ENCODE data around the gene ZGPAT. TPM values are rescaled to one million over a fixed set of nuclear protein-coding genes. Genes with fewer than 3 reads are reported as not detected.
A peak's percentile ranks its signal among the peaks of the same experiment; 100 is the strongest.

ZGPAT gene
- total RNA-seq, 4 donors from 2014 or later, result 34.4 to 44.7 (median 35.9) TPM

DNA sequence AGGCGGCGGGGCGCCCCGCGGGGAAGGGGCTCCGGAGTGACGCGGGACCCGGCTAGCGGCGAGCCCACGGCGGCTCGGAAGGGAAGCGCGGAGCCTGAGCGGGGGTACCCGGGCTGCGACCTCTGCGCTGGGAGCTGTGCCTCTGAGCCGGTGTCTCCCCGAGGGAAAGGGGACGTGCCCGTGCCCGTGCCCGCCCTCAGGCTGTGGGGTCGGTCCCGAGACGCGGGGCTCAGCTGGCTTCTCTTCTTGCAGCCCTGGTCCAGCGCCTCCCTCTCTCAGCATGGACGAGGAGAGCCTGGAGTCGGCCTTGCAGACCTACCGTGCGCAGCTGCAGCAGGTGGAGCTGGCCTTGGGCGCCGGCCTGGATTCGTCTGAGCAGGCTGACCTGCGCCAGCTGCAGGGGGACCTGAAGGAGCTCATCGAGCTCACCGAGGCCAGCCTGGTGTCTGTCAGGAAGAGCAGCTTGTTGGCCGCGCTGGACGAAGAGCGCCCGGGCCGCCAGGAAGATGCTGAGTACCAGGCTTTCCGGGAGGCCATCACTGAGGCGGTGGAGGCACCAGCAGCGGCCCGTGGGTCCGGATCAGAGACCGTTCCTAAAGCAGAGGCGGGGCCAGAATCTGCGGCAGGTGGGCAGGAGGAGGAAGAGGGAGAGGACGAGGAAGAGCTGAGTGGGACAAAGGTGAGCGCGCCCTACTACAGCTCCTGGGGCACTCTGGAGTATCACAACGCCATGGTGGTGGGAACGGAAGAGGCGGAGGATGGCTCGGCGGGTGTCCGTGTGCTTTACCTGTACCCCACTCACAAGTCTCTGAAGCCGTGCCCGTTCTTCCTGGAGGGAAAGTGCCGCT, 686 bp downstream of the ZGPAT start:
- peak in 1 of 2 donors; percentile 87 for DNase-seq (ENCODE audit: low spot score in 2 of 2)
- 28 to 44% methylated on average over 31 to 60 of the region's 67 CpGs for WGBS, 2 donors
- TF ChIP-seq, protein P1, sequence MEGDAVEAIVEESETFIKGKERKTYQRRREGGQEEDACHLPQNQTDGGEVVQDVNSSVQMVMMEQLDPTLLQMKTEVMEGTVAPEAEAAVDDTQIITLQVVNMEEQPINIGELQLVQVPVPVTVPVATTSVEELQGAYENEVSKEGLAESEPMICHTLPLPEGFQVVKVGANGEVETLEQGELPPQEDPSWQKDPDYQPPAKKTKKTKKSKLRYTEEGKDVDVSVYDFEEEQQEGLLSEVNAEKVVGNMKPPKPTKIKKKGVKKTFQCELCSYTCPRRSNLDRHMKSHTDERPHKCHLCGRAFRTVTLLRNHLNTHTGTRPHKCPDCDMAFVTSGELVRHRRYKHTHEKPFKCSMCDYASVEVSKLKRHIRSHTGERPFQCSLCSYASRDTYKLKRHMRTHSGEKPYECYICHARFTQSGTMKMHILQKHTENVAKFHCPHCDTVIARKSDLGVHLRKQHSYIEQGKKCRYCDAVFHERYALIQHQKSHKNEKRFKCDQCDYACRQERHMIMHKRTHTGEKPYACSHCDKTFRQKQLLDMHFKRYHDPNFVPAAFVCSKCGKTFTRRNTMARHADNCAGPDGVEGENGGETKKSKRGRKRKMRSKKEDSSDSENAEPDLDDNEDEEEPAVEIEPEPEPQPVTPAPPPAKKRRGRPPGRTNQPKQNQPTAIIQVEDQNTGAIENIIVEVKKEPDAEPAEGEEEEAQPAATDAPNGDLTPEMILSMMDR (IDR thresholded peaks at IDR 0.05), result no peak
- no peak for TF ChIP-seq POLR2A (IDR thresholded peaks at IDR 0.05)
- intact Hi-C loops (cut with DNase I; ENCODE audit: low total_unique reads), result no loop called here
- peak overlapping the region; percentile 48 for H3K4me3 ChIP-seq (ENCODE audit: low read depth, poor library complexity, severe bottlenecking)

DNA sequence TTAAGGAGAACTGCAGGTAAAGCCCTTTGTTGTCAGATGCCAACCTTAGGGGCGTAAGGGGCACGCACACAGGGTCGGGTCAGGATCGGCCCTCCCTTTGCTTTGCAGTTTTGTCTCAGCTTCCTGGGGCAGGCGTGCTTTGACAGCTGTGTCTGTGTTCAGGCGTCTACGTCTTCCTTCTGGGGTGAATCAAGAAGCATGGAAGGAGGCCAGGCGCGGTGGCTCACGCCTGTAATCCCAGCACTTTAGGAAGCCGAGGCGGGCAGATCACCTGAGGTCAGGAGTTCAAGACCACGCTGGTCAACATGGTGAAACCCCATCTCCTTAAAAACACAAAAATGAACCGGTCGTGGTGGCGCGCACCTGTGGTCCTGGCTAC, 1.3 kb downstream of the ZGPAT start:
- no peak overlapping the region for H3K4me3 ChIP-seq (ENCODE audit: low read depth, poor library complexity, severe bottlenecking)
- DNase-seq (ENCODE audit: low spot score in 2 of 2), result peak in 1 of 2 donors; percentile 83
- WGBS, 2 donors, result 90 to 93% methylated on average over 14 to 17 of the region's 17 CpGs
- intact Hi-C loops (cut with DNase I; ENCODE audit: low total_unique reads), result no loop called here
- TF ChIP-seq POLR2A (IDR thresholded peaks at IDR 0.05), result no peak
- TF ChIP-seq, protein P1 (IDR thresholded peaks at IDR 0.05), result no peak

DNA sequence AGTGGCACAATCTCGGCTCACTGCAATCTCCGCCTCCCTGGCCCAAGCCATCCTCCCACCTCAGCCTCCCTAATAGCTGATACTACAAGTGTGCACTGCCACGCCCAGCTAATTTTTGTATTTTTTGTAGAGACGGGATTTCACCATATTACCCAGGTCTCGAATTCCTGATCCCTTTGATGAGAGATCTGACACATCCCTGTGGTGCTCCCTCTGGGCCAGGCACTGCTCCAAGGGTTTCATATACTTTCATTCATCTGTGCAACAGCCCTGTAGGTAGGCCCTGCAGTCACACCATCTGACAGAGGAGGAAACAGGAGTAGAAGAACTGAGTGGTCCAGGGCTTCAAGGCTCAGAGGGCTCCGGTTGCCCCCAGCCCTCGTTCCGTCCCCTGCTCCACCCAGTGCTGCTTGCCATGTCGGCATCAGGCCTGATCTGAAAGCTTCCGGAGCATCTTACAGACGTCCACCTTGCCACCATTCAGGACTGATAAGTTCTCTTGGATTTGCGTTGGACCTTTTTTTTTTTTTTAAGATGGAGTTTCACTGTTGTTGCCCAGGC, 3.3 kb downstream of the ZGPAT start:
- peak in 1 of 2 donors; percentile 63 for DNase-seq (ENCODE audit: low spot score in 2 of 2)
- intact Hi-C loops (cut with DNase I; ENCODE audit: low total_unique reads), result no loop called here

DNA sequence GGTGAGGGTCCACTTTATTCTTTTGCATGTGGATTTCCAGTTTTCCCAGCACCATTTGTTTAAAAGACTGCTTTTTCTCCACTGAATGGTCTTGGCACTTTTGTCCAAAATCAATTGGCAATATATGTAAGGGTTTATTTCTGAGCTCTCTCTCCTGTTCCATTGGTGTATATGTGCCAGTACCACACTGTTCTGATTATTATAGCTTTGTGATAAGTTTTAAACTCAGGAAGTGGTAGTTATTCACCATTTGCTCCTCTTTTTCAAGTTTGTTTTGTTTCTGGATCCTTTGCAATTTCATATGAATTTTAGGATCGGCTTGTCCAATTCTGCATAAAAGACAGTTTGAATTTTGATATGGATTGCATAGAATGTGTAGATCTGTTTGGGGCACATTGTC, 4.4 kb downstream of the ZGPAT start:
- no peak for TF ChIP-seq POLR2A (IDR thresholded peaks at IDR 0.05)
- TF ChIP-seq, protein P1 (IDR thresholded peaks at IDR 0.05), result no peak
- WGBS, 2 donors, result 96 to 100% methylated on average over 1 of the region's 1 CpG
- H3K4me3 ChIP-seq (ENCODE audit: low read depth, poor library complexity, severe bottlenecking), result no peak overlapping the region
- no peak for DNase-seq (ENCODE audit: low spot score in 2 of 2)
- intact Hi-C loops (cut with DNase I; ENCODE audit: low total_unique reads), result no loop called here

More for the DNA sequence above, 3.3 kb downstream of the ZGPAT start:
- TF ChIP-seq, protein P1 (IDR thresholded peaks at IDR 0.05), result no peak
- no peak for TF ChIP-seq POLR2A (IDR thresholded peaks at IDR 0.05)
- 80% methylated on average over 12 of the region's 12 CpGs for WGBS, 2 donors
- H3K4me3 ChIP-seq (ENCODE audit: low read depth, poor library complexity, severe bottlenecking), result no peak overlapping the region

DNA sequence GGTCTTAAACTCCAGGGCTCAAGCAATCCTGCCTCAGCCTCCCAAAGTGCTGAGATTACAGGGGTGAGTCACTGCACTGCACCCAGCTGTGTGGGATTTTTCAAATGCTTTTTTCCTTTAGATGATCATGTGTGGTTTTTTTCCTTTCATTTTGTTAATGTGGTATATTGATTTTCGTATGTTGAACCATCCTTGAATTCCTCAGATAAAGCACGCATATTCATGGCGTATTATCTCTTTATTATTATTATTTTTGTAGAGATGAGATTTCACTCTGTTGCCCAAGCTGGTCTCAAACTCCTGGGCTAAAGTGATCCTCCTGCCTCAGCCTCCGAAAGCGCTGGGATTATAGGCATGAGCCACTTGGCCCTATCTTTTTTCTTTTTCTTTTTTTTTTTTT, 7.0 kb downstream of the ZGPAT start:
- no peak for DNase-seq (ENCODE audit: low spot score in 2 of 2)
- WGBS, 2 donors, result 98 to 99% methylated on average over 5 of the region's 5 CpGs
- intact Hi-C loops (cut with DNase I; ENCODE audit: low total_unique reads), result no loop called here
- no peak overlapping the region for H3K4me3 ChIP-seq (ENCODE audit: low read depth, poor library complexity, severe bottlenecking)
- no peak for TF ChIP-seq POLR2A (IDR thresholded peaks at IDR 0.05)
- TF ChIP-seq, protein P1 (IDR thresholded peaks at IDR 0.05), result no peak
